ENCODE data around the gene PLSCR5.

GRCh38 chr3:146640361-146640760 is 35.2 kb upstream of the PLSCR5 start:
- TF ChIP-seq POLR2AphosphoS5 (IDR thresholded peaks at IDR 0.05; ENCODE audit: borderline replicate concordance, low read depth, low read length) (no peak), FOXP2 (optimal IDR thresholded peaks at IDR 0.05; ENCODE audit: control extremely low read depth, extremely low read length, insufficient read depth) (no peak), EZH2 (IDR thresholded peaks at IDR 0.05) (no peak)

Data from SK-N-MC (cell line).